ENCODE data around the gene PTP4A1.
A peak's percentile ranks its signal among the peaks of the same experiment; 100 is the strongest.

The PTP4A1 gene

DNA sequence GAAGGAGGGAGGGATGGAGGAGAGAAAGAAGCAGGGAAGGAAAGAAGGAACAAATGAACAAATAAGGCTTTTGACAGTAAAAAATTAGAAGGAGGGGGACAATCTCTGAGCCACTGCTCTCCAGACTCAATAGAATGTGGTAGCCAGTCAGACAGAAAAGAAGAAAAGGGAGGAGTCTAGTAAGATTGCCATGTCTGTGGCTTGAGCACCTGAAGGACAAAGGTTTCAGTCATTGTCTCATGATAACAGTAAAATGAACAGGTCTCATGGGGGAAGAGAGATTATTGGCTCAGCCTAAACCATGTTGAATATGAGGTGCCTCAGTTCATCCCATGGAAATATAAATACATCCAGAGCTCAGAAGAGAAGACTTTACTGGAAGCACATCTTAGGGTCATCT lies 14.0 kb upstream of the PTP4A1 start:
- DNase-seq: no peak

DNA sequence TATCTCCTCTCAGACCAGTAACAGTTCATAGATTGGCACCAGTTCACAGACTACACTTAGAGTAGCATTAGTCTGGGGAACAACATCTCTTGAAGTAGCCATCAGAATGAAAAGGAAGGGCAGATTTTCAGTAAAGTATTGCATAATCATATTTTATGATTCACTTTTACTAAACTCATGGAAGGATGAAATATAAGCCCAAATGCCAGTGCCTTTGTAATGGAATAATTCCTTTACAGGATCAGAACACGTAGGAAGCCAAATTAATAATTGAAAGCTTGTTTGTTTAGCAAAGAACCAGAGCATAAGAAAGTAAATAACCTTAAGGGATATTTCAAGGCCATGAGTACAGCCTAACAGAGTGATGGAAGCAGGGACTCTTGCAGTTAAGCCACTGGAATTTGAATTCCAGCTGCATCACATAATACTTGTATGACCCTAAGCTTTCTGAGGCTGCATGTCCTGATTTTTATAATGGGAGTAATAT lies 11.4 kb upstream of the PTP4A1 start:
- DNase-seq: no peak

GRCh38 chr6:63561288-63561687 lies 11.0 kb upstream of the PTP4A1 start:
- DNase-seq: no peak

DNA sequence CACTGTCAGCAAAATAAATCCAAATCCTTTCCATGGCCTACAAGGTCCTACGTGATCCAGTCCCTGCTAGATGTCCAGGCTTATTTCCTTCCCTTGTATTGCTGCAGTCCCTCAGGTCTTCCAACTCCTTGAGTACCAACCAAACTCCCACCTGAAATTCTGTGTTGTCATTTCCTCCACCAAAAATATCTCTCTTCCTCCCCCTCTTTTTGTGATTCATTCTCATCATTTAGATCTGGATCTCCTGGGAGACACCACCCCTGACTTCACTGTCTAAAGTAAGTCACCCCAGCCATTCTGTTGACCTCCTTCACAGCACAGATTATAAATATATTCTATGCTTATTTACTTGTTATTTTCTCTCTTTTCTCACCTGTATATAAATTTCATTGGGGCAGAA lies 9.0 kb upstream of the PTP4A1 start:
- no peak for DNase-seq

- DNase-seq: no peak
Observed at GRCh38 chr6:63565058-63565726, 7.1 kb upstream of the PTP4A1 start.

DNA sequence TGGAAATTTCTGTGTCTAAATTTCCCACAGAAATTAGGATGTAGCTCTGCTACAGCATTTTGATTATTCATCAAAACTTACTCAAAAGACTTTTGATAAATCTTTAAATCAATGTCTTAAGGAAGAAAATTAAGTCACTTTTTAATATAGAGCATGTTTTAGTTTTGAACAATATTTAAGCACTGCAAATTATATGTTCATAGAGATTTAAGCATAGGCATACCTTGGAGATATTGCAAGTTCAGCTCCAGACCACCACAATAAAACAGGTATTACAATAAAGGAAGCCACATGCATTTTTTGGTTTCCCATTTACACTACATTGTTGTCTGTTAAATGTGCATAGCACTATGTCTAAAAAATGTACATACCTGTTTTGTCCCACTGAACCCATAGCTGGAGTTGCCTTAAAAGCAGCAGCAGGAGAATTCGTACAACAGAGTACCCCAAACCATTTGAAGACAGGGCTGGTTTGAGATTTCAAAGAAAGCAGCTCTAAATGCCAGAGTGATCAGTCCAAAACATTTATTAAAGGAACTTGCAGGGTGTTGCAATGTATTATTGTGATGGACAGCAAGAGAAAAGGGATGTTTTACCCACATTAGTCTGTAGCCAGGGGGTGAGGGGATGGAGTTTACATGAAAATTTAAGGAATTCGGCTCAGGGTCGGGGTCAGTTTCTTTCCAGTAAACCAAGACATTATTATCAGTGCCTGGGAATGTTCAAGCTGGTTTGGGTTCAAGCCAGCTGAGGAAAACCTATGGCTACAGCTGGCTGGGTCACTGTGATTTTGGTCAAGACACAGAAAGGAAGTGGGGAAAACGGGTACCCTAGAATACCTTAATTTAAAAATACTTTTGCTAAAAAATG lies 6.3 kb upstream of the PTP4A1 start:
- DNase-seq: no peak

- DNase-seq: no peak
Observed at GRCh38 chr6:63567966-63568365, 4.3 kb upstream of the PTP4A1 start.

- DNase-seq: peak; percentile 32
Observed at GRCh38 chr6:63571361-63572043, 778 bp upstream of the PTP4A1 start.

DNA sequence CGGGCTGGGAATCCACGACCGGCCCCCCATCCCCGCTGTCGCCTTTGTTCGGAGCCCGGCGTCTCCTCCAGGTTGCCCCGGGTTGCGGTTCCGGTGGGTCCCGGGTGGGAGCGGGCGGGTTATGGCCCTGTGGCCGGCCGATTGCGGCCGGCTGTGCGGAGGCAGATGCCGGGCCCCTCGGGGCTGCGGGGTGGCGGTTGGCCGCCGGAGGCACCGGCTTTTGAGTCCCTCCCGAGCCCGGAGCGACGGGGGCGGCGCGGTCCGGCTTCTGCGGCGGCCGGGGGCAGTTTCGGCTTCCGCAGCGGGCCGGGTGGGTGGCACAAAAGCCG lies 431 bp downstream of the PTP4A1 start:
- no peak for DNase-seq

- DNase-seq: peak; percentile 43
Observed at GRCh38 chr6:63573076-63573898, 1.0 kb downstream of the PTP4A1 start.

DNA sequence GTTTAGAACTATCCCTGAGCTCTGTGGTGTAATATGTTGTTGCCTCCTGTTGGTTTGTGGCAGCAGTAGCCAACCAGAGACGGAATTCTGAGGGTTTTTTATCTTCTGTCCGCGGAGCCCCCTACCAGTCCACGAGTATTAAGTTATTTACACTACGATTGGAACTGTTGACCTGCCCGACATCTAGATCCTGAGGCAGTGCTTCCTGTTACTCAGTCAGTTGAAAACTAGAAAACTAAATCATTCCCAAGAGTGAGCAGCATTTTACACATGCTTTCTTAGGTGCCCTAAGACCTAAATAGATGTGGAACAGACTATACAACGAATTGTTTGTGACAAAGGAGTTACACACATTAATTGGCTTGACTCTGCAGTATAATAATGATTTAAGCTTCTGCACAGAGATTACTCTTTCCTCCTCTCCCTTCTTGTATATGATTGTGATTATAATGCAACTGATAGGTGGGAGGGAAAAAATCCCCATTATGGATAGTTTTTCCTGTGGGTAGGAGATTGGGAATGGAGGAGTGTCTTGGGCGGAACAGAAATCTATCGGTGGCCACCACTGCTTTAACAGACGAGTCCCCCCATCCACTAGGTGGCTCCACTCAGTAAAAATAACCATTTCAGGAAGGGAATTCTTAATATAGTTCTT lies 1.7 kb downstream of the PTP4A1 start:
- peak; percentile 83 for DNase-seq

DNA sequence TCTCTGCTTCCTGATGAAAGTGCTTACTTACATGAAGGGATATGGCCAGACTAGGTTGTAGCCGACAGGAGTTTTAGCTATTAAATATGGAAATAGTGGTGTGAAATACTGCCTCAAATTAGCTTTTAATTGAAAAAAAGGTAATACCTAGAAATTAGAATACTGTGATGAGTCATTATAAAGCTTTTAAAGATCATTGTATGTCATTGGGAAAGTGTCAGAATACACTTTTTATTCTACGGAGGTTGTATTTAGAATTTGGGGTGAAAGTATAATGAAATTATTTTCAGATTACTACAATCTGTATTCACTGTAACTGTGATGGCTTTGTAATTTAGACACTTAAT lies 2.2 kb downstream of the PTP4A1 start:
- DNase-seq: no peak

DNA sequence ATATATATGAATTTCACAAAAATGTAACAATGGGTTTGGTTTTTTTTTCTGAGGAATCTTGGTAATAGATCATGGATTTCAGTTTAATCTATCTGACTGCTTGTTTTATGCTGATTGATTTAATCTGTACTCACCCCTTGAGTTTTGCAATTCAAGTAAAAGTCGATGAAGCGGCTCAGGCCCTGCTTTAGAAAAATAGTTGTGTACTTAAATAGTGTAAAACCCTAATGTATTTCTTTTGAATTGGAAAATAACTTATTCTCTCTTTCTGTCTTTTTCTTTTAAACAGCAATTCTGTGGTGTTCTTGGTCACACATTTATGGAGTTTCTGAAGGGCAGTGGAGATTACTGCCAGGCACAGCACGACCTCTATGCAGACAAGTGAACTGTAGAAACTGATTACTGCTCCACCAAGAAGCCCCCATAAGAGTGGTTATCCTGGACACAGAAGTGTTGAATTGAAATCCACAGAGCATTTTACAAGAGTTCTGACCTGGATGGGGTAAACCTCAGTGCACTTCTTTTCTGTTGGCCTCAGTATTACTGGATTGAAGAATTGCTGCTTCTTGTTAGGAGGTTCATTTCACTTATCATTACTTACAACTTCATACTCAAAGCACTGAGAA lies 4.0 kb downstream of the PTP4A1 start:
- no peak for DNase-seq

- DNase-seq: no peak
Observed at GRCh38 chr6:63576985-63577712, 4.9 kb downstream of the PTP4A1 start.

- DNase-seq: no peak
Observed at GRCh38 chr6:63578757-63579156, 6.5 kb downstream of the PTP4A1 start.

GRCh38 chr6:63579937-63580703 lies 7.8 kb downstream of the PTP4A1 start:
- no peak for DNase-seq

DNA sequence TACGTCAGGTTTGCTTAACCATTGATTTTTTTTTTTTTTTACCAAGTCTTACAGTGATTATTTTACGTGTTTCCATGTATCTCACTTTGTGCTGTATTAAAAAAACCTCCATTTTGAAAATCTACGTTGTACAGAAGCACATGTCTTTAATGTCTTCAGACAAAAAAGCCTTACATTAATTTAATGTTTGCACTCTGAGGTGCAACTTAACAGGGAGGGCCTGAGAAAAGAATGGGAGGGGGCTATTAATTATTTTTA lies 8.4 kb downstream of the PTP4A1 start:
- DNase-seq: no peak

DNA sequence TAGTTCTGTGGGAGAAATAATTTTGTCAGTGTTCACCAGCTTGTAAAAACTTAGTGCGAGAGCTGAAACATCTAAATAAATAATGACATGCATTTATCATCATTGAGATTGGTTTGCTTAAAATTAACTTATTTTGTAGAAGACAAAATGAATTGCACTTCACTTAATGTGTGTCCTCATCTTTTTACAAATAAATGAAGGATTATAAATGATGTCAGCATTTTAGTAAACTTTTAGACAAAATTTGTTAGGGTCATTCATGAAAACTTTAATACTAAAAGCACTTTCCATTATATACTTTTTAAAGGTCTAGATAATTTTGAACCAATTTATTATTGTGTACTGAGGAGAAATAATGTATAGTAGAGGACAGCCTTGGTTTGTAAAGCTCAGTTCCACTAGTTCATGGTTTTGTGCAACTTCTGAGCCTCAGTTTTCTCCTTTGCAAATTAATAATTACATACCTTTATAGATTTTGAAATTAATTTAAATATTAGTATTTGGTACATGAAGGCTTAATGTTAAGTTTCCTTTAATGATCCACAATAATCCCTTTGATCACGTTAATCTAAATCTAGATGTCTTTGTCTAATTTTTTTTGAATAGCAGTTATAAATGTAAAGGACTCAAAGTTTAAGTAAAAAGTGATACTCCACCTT lies 9.2 kb downstream of the PTP4A1 start:
- no peak for DNase-seq

DNA sequence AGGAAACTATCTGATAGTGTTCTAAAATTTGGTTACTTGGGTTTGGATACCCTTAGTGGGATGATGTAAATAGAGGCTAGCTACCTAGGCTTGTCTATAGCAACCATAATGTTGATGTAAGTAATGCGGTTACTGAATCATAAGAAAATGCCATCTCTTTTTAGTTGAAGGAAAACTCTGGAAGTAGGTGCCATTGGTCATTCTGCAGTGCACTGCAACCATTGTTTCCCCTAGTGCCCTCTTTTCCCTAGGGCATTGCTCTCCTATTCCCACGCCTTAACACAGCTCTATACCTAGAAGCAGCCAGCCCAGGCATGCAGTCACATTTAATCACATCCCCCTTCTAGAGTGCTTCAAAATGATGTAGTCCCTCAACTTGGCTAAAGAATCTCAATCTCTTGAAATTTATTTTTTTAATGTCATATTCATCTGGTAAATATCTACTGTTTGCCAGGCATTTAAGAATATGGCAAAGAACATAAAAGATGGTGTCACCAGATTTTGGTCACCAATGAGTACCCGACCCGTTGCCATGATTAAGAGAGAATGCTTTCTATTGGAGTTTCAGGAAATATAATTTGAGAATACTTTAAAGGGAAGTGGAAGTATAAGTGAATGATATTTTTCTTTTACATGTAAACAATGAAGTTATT lies 10.4 kb downstream of the PTP4A1 start:
- DNase-seq: no peak

DNA sequence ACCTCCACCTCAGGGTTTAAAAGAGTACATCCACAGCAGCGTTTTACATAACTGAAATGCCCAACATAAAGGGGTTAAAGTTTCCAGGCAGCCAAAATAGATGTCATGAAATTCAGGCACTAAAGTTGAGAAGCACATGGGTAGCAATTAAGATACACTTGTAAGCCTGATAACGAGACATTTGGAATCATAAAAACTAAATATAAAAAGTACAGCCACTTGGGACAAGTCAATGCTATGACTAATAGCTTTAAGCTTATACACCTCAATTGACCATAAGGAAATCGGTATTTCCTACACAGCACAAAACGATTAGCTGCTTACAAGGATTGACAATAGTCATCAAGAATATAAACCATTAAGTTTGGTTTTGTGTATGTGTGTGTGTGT lies 11.8 kb downstream of the PTP4A1 start:
- DNase-seq: no peak

Measured in MV-4-11 (cell line).